Stromal cell of bone marrow (primary cell): ENCODE measurements around the gene SGMS1.
"Not testable (repeated sequence)": the region's sequence is repeated elsewhere in the genome, so short reads cannot be mapped to it uniquely, and the experiment has no call there.

Source experiments
- DNase-seq: peaks from one replicate; pipeline ENCODE4 v3.0.0-alpha.2; 2012; ENCODE audit warnings: low read depth

The SGMS1 gene

GRCh38 chr10:50369931-50370330 lies 253.8 kb downstream of the SGMS1 start:
- no peak for DNase-seq

GRCh38 chr10:50367732-50368131 lies 256.0 kb downstream of the SGMS1 start:
- DNase-seq, result peak; percentile 18

DNA sequence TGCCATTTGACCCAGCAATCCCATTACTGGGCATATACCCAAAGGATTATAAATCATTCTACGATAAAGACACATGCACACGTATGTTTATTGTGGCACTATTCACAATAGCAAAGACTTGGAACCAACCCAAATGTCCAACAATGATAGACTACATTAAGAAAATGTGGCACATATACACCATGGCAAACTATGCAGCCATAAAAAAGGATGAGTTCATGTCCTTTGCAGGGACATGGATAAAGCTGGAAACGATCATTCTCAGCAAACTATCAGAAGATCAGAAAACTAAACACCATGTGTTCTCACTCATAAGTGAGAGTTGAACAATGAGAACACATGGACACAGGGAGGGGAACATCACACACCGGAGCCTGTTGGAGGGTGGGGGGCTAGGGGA lies 257.3 kb downstream of the SGMS1 start:
- not testable (repeated sequence) for DNase-seq

DNA sequence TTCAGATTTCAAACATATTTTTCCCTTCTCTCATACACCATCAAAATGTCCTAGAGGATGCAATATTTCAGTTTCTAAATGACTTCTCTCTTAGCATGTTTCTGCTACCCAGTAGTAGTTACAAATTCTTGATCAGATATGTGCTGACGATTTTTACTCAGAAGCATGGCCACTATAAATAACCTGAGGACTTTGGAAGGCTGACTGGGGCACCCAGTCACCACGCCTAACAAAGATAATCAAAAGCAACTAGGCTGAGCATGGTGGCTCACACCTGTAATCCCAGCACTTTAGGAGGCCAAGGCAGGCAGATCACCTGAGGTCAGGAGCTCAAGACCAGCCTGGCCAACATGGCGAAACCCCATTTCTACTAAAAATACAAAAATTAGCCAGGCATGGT lies 259.0 kb downstream of the SGMS1 start:
- DNase-seq, result not testable (repeated sequence)

GRCh38 chr10:50362547-50363125 lies 261.1 kb downstream of the SGMS1 start:
- no peak for DNase-seq

DNA sequence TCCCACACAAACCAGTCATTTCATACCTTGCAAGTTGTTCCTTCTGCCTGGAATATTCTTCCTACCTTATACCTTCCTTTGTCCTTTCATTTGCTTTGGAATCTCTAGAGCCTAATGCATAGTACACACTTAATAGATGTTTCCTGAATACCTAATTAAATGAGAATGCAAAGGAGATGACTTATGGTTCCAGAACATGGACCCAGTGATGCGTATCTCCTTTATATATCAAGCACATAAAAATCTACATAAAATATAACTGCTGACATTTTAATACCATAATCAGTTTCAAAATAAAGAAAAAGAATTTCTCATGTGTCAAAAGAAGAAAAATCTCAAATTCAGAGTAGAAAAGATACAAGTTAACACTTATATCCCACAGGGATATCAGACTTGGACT lies 261.8 kb downstream of the SGMS1 start:
- no peak for DNase-seq

GRCh38 chr10:50360077-50360850 lies 263.5 kb downstream of the SGMS1 start:
- peak; percentile 33 for DNase-seq

GRCh38 chr10:50358925-50359687 lies 264.6 kb downstream of the SGMS1 start:
- DNase-seq, result no peak

DNA sequence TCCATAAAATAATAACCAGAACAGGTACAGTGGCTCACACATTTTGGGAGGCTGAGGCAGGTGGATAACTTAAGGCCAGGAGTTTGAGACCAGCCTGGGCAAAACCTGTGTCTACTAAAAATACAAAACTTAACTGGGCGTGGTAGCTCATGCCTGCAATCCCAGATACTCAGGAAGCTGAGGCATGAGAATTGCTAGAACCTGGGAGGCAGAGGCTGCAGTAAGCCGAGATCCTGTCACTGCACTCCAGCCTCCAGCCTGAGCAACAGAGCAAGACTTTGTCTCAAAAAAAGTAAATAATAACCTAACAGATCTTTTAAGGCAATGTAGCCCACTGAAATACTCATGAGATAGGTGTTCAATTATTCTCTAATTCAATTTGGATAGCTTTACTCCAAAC lies 265.3 kb downstream of the SGMS1 start:
- DNase-seq, result no peak

GRCh38 chr10:50356481-50356832 lies 267.3 kb downstream of the SGMS1 start:
- DNase-seq, result not testable (repeated sequence)

DNA sequence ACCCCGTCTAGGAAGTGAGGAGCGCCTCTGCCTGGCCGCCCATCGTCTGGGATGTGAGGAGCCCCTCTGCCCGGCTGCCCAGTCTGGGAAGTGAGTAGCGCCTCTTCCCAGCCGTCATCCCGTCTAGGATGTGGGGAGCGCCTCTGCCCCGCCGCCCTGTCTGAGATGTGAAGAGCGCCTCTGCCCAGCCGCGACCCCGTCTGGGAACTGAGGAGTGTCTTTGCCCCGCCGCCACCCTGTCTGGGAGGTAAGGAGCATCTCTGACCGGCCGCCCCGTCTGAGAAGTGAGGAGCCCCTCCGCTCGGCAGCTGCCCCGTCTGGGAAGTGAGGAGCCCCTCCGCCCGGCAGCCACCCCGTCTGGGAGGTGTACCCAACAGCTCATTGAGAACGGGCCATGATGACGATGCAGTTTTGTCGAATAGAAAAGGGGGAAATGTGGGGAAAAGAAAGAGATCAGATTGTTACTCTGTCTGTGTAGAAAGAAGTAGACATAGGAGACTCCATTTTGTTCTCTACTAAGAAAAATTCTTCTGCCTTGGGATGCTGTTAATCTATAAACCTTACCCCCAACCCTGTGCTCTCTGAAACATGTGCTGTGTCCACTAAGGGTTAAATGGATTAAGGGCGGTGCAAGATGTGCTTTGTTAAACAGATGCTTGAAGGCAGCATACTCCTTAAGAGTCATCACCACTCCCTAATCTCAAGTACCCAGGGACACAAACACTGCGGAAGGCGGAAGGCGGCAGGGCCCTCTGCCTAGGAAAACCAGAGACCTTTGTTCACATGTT lies 267.9 kb downstream of the SGMS1 start:
- DNase-seq, result not testable (repeated sequence)

DNA sequence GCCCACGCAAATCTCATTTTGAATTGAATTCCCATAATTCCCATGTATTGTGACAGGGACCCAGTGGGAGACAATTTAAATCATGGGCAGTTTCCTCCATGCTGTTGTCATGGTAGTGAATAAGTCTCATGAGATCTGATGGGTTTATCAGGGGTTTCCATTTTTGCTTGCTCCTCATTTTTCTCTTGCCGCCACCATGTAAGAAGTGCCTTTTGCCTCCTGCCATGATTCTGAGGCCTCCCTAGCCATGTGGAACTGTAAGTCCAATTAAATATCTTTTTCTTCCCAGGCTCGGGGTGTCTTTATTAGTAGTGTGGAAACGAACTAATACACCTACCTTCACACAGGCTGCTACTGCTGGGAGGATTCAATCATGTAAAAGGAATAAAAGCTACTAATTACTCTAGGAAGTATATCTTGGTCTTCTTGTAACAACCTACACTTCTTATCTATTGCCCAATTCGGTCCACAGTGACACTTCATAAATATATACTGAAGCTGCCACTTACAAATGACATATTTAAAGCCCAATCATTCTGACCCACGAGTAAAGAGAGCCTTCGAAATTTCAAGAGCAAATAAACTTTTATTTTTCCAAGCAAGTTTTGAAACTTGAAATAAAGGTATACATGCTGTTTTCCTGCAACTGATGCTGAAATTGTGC lies 272.1 kb downstream of the SGMS1 start:
- no peak for DNase-seq

DNA sequence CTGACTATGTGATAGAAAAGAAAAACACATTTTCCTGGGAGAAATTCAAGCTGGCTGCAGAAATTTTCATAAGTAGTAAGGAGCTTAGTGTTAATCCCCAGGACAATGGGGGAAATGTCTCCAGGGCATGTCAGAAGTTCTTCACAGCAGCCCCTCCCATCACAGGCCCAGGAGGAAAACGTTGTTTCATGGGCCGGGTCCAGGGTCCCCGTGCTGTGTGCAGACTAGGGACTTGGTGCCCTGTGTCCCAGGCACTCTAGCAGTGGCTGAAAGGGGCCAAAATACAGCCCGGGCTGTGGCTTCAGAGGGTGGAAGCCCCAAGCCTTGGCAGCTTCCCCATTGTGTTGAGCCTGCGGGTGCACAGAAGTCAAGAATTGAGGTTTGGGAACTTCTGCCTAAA lies 273.4 kb downstream of the SGMS1 start:
- no peak for DNase-seq

GRCh38 chr10:50349554-50349953 lies 274.2 kb downstream of the SGMS1 start:
- DNase-seq, result no peak

GRCh38 chr10:50347394-50347802 lies 276.4 kb downstream of the SGMS1 start:
- DNase-seq, result no peak

DNA sequence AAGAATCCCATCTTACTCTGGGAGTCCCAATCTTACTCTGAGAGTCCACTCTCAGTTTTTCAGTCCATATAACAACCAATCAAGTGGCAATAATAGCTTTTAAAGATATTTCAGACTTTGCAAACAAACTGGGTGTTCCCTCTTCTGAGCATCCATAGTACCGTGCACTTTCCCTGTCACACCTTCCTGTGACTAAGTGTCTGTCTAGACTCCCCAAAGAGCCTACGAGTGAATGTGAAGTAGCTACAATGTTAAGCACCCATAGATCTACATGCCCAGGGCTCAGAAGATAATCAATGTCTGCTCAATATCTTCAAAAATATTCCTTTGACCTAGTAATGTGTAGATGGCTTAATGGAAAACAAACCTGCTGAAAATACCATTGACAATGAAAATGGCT lies 276.8 kb downstream of the SGMS1 start:
- no peak for DNase-seq

GRCh38 chr10:50345545-50345944 lies 278.2 kb downstream of the SGMS1 start:
- no peak for DNase-seq

GRCh38 chr10:50343702-50344331 lies 279.9 kb downstream of the SGMS1 start:
- DNase-seq, result no peak

GRCh38 chr10:50341987-50342386 lies 281.8 kb downstream of the SGMS1 start:
- no peak for DNase-seq

DNA sequence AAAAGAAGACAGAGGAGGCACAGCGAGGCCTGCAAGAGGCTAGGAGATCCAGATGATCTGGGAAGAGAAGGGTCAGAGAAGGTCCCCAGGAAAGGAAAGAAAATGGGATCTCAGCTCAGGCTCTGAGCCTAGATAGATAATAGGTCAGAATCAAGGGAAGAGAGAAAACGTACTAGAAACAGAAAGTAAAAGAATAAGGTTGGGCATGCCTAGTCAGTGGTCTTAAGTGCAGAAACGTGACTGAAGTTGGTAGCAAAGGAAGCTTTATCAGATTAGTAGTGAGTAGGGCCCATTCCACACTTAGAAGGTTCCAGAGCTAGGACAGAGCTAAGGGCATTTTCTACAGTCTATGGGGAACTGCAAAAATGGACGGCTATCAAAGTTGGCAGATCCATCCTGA lies 287.6 kb downstream of the SGMS1 start:
- no peak for DNase-seq

DNA sequence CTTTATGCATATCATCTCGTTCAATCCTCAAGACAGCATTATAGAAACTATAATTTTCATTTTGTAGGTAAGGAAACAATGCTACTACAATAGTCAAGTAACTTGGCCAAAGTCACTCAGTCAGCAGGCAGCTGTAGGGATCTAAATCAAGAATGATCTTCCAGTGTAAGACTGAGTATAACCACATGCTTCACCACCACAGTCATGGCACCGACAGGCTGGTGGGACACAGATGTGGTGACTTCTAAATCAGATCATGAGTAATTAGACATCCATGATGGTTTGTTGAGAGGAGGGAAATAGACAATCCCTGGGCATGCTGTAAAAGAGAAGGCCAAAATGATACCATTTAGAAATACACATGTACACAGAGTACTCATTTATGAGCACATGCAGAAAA lies 288.4 kb downstream of the SGMS1 start:
- no peak for DNase-seq
